Hematopoietic multipotent progenitor cell (in vitro differentiated cells): ENCODE measurements around the gene MYL3. TPM values are rescaled to one million over a fixed set of nuclear protein-coding genes. Genes with fewer than 3 reads are reported as not detected.

Experiments
- DNase-seq, 3 donors: peaks; one replicate each; pipeline ENCODE4 v3.0.0-alpha.2; 2011 to 2015; ENCODE audit warnings: low read depth in 2 of 3, low spot score in 2 of 3
- total RNA-seq: library from RNA; depleted of rRNA; stranded (reverse); fragments of >200 nt; gene quantifications from one replicate; pipeline ENCODE4 v1.2.3, GENCODE V29; 2012

The MYL3 gene
- total RNA-seq, 1 donor = not detected

DNA sequence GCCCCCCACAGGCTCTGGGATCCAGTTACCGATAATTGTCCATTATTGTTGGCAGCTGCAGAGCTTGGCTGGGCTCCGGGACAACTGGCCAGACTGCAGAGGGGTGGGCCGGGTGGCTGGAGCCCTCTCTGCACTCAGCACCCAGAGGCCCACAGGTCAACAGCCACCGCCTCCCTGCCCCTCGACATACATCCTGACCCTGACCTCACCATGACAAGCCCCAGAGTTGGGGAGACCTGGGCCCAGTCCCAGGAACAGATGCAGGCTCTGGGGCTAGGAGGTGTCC is 36.7 kb upstream of the MYL3 start:
- DNase-seq = no peak

- DNase-seq = no peak
These were observed 36.1 kb upstream of the MYL3 start for GRCh38 chr3:46899151-46900006.

DNA sequence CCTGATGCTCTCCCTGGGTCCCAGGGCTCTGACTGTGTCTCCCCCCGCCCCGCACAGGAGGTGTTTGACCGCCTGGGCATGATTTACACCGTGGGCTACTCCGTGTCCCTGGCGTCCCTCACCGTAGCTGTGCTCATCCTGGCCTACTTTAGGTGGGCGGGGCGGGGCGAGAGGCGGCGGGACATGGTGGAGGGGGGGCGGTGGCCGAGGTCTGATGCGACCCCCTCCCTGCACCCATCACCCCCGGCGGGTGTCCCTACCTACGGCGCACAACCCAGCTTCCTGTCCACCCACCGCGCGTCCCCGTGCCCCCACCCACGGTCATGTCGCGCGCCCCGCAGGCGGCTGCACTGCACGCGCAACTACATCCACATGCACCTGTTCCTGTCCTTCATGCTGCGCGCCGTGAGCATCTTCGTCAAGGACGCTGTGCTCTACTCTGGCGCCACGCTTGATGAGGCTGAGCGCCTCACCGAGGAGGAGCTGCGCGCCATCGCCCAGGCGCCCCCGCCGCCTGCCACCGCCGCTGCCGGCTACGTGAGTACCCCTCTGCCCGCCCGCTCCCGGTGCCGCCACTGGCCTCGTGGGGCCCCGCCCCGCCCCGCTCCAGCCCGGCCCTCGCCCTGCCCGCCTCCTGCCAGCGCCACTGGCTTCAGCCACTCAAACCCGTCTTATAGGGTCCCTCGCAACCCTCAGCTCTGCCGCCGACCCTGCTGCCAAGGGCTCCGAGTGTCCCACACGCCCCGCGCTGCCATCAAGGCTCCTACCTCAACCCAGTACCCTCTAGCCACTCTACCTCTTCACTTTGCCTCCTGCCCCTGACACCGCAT is 35.3 kb upstream of the MYL3 start:
- DNase-seq = peak in 2 of 3 donors; percentile 22 to 29

DNA sequence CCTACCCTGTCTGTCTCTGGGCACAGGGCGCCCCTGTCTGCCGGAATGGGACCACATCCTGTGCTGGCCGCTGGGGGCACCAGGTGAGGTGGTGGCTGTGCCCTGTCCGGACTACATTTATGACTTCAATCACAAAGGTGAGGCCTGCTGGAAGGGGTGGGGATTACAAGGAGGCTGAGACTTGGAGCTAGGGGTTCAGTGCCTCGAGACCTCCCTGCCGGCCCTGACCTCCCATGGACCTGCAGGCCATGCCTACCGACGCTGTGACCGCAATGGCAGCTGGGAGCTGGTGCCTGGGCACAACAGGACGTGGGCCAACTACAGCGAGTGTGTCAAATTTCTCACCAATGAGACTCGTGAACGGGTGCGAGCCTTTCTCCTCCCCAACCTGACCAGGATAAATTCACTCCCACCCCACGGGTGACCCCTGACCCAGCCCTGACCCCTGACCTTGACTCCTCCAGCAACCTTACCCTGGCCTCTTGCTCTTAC is 34.6 kb upstream of the MYL3 start:
- no peak for DNase-seq

DNA sequence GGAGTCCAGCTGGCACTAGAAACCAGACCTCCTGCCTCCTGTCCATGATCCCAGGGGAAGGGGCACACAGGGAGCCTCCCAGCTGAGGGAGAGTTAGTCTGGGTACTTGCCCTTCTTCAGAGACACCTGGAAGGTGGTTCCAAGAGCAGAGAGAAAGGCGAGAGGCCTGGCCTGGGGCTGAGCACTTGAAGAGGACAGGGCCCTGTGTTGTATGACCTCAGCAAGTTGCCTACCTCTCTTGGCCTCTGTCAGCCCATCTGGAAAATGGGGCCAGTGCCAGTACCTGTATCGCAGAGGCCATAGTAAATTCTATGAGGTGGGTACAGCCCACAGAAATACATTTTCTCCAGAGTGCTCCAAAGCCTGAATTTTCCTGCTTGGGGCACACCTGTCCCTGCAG is 33.8 kb upstream of the MYL3 start:
- DNase-seq = no peak

DNA sequence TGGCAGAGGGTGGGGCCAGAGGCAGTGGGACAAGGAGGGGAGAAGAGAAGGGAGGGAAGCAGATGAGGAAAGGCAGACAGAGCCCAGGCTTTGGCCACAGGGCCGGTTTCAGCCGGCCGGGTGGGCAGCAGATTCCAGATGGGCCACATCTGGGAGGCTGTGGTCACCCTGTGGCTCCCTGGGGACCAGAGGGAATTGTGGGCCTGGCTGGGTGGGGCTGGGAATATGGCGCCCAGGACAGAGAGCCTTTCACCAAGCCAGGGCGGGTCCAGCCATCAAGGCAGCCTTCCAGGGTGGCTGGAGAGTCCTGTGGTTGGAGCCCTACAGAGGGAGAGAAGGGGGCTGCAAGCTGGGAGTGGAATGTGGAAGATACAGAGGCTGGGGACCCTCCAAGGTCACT is 33.1 kb upstream of the MYL3 start:
- DNase-seq = no peak

DNA sequence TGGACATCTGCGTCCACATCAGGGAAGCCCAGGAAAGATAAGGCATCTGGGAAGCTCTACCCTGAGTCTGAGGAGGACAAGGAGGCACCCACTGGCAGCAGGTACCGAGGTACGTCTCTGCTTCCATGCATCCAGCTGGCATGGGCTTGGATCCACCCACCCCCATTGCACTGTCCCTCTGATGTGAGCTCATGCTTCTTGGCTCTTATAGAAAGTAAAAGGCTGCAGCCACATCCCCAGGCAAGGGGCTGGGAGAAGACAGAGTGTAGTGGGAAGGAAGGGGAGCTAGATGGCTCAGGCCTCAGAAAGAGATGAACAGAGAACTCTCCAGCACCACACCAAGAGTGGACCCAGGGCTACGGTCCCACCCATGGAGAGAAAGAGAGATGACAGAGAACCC is 32.5 kb upstream of the MYL3 start:
- DNase-seq = no peak

GRCh38 chr3:46895204-46895660 is 32.0 kb upstream of the MYL3 start:
- DNase-seq = peak; percentile 57 to 83 (median 75)

DNA sequence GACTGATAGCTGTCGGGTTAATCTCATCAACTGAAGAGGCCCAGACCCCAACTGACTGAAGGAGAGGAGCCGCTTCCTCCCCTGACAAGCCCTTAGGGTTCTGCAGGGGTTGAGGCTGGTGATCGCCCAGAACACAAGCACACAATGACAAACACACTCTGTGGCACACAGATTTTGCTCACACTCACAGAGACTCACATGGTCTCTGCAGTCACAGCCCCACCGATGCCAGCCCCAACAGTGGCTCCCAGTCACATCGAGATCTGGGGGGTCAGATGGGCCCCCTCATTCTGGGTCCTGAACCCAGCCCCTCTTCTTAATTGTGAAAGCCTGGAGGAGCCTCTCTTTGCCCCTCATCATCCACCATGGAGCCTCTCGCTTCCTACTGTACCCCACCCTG is 31.0 kb upstream of the MYL3 start:
- no peak for DNase-seq

DNA sequence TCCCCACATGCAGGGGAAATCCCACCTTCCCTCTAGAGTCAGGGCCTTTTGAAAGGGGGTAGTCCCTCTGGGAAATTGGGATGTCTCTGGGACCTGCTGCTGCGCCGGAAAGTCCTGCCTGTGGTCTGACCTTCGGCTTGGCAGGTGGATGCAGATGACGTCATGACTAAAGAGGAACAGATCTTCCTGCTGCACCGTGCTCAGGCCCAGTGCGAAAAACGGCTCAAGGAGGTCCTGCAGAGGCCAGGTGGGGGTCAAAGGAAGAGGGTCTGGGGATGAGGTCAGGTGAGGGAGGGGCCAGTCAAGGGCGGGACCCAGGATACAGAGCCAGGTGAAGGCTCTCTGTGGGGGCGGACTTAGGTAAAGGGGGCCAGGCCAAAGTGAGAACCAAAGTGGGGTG is 30.5 kb upstream of the MYL3 start:
- DNase-seq = no peak

DNA sequence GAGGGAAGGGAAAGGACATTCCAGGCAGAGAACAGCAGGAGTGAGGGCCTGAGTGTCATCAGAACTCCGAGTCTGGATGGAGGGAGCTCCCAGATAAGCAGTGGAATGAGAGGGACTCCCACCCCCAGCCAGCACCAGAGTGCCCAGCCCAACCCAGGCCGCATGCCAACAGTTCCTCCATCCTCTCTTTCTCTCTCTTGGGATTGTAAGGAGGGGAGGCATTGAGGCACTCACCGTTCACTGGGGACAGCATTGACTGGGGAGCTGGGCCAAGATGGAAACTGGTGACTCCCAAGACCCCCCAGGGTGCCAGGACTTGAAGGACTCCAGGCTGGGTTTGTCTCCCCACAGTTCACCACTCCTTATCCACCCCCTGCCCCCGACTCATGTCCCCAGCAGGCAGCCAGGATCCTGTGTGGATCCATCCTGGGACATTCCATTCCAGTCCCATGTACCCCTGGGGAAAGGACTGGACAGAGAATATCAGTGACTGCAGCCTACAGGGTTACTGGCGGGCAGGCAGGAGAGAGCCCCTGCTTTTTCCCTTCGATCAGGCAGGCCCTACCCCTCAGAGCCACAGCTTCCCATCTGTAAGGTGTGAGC is 30.0 kb upstream of the MYL3 start:
- no peak for DNase-seq

- peak in 2 of 3 donors; percentile 34 to 57 for DNase-seq
These were observed 29.3 kb upstream of the MYL3 start for GRCh38 chr3:46892285-46893145.

DNA sequence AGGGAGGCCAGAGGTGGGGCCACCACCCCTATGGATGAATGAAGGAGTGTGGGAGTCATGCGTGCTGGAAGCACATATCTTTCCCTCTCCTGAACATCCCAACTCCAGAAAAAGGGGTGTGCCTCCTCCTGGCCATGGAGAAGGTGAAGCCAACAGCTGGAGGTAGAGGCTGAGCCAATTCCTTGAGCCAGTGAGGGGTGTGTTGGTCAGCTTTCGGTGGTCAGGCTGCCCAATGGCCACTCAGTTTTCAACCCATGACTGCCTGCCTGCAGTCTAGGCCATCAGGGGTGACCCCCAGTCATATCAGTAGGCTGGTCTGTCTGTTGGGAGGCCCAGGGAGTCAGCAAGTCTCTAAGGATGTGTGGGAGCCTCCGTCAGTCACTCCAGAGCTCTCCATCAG is 27.9 kb upstream of the MYL3 start:
- no peak for DNase-seq

GRCh38 chr3:46890132-46890531 is 26.9 kb upstream of the MYL3 start:
- DNase-seq = no peak

GRCh38 chr3:46889381-46890110 is 26.3 kb upstream of the MYL3 start:
- peak in 2 of 3 donors; percentile 50 to 63 for DNase-seq

- no peak for DNase-seq
These were observed 25.5 kb upstream of the MYL3 start for GRCh38 chr3:46888705-46889104.

DNA sequence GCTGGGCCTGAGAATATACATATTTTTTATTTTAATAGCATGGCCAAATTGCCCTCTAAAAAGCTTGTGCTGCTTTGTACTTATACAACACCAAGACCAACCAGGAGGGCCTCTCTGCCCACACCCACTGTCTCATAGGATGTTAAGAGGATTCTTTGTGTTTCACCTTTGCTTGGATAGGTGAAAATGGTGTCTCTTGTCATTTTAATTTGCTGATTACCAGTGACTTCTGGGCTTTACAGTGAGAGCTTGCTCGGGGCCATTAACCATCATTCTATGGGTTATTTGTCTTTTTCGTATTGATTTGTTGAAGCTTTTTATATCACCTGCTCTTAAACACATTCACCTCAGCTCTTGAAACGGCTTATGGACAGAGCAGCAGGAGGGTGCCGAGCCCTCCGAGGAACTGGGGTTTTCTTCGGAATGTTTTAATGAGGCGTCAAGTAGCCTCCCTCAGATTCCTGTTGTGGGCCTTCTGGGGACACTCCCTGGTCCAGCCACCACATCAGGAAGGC is 24.8 kb upstream of the MYL3 start:
- DNase-seq = no peak

DNA sequence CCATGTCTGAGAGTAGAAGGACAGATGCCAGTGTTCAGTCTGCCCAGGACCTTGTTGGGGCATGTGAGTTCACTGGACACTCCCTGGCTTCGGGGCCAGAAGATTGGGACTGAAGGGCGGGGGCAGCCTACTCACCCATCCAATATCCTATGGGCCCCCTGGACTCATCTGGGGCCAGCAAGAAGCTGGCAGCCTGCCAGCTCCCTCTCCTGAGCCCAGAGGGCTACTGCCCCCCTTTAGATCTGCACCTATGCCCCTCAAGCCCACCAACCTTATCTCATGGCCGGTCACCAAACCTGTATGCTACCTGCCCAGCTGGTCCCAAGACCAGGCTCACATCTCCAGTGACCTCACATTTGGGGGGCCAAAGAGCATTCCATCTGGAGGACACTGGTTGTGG is 22.4 kb upstream of the MYL3 start:
- no peak for DNase-seq

DNA sequence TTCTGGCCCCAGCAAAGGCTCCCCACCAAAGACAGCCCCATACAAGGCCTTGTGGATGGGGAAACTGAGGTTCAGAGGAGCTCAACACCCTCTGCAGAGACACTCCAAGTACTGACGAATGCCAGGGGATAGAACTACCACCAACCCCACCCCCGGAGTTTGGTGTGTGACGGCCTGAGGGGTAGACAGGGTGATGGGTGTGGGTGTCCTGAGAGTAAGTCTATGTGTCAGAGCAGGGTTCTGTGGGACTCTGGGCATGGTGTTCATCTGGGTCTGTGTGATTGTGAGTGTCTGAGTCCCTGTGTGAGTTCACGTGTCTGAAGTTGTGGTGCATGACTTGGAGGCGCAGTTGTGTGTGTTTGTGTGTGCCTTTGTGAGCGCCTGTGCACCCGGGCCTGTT is 21.7 kb upstream of the MYL3 start:
- DNase-seq = no peak

DNA sequence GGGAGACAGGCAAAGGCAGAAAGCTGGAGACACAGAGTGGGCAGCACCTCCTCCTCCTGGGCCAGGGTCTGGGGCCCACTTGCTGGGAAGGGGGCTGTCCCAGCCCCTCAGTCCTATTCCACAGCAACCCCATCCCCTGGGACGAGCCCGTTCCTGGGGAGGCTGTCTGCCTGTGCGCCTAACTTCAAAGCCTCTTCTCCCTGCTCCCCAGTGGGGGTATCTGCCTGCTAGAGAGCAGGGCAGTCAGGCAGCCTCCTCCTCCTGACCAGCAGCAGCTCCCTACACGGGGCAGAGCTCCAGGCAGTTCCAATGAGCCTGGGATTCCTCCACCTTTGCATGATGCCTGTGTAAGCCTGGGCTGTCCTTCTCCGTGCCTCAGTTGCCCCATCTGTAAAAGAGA is 21.2 kb upstream of the MYL3 start:
- DNase-seq = no peak
